ENCODE measurements around the gene EMD.

DNA sequence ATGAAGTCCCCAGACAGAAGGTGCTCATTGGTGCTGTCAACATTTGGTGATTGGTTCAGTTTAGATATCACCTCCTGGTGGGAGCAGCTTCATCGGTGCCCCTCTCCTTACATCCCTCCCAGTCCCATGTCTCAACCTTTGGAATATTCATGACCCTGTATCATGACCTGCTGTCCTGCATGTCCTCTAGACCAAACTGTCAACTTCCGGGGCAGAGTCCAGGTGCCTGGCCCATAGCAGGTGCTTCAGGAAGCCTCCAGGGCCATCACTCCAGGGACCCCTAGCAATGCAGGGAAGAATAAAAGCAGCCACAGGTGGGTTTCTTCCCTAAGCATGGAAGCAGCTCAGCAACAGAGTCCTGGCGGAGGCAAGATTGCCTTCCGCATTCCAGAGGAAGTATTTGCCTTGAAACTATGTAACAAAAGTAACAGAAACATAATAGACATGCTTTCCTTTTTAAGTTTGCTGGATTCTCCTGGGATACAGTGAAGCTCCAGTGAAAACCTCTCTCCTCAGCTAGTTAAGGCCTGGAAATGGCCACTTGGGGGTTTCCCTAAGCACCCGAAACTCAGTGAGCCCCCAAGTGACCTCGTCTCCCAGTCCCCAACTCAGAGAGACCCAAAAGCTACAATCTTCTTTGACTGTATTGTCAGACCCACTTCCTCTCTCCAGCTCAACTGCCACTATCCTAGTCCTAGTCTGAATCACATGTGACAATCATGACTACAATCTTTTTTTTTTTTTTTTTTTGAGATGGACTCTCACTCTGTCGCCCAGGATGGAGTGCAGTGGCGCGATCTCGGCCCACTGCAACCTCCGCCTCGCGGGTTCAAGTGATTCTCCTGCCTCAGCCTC, 48.0 kb downstream of the EMD start:
- TF ChIP-seq CTCF (IDR thresholded peaks at IDR 0.05) = no peak
- TF ChIP-seq POLR2A (IDR thresholded peaks at IDR 0.05) = no peak

Data from thyroid gland (tissue), 4 donors.